GM21526 (cell line): ENCODE data around the gene MNDA.

ENCODE experiments used
- ATAC-seq: cut with Tn5 transposase; IDR thresholded peaks from one replicate; pipeline ENCODE4 v1.9.1; 2021; ENCODE audit warnings: moderate library complexity; ENCODE audit not compliant: unreplicated experiment, low FRiP score

Gene MNDA

GRCh38 chr1:158830904-158831507, at the start of gene MNDA:
Gene MNDA, plus strand, starts transcription at chr1:158831351. Its CDS starts 10,803 bp downstream, at chr1:158842154.
- ATAC-seq: peak; percentile 93

- ATAC-seq: peak; percentile 63
Measured at GRCh38 chr1:158793604-158794003, 37.5 kb upstream of the MNDA start.

- no peak for ATAC-seq
Measured at GRCh38 chr1:158794247-158794646, 36.9 kb upstream of the MNDA start.

- ATAC-seq: no peak
Measured at GRCh38 chr1:158798531-158798930, 32.6 kb upstream of the MNDA start.

GRCh38 chr1:158799689-158800088, 31.5 kb upstream of the MNDA start:
- no peak for ATAC-seq

- no peak for ATAC-seq
Measured at GRCh38 chr1:158800526-158800925, 30.6 kb upstream of the MNDA start.

- ATAC-seq: no peak
Measured at GRCh38 chr1:158801396-158801795, 29.8 kb upstream of the MNDA start.

- no peak for ATAC-seq
Measured at GRCh38 chr1:158803678-158804077, 27.5 kb upstream of the MNDA start.

- no peak for ATAC-seq
Measured at GRCh38 chr1:158806916-158807536, 24.1 kb upstream of the MNDA start.

GRCh38 chr1:158809256-158809655, 21.9 kb upstream of the MNDA start:
- no peak for ATAC-seq

GRCh38 chr1:158809862-158810261, 21.3 kb upstream of the MNDA start:
- ATAC-seq: no peak

GRCh38 chr1:158810311-158810710, 20.8 kb upstream of the MNDA start:
- ATAC-seq: no peak

GRCh38 chr1:158812336-158812735, 18.8 kb upstream of the MNDA start:
- no peak for ATAC-seq

GRCh38 chr1:158813164-158813563, 18.0 kb upstream of the MNDA start:
- no peak for ATAC-seq

- no peak for ATAC-seq
Measured at GRCh38 chr1:158814970-158815369, 16.2 kb upstream of the MNDA start.

- ATAC-seq: no peak
Measured at GRCh38 chr1:158818560-158818959, 12.6 kb upstream of the MNDA start.

GRCh38 chr1:158818975-158819431, 12.1 kb upstream of the MNDA start:
- ATAC-seq: no peak

- peak; percentile 89 for ATAC-seq
Measured at GRCh38 chr1:158819461-158820443, 11.4 kb upstream of the MNDA start.

GRCh38 chr1:158821723-158822122, 9.4 kb upstream of the MNDA start:
- no peak for ATAC-seq

- peak; percentile 63 for ATAC-seq
Measured at GRCh38 chr1:158830074-158830677, 975 bp upstream of the MNDA start.

- no peak for ATAC-seq
Measured at GRCh38 chr1:158833264-158833663, 2.1 kb downstream of the MNDA start.
